ENCODE data around the gene PLEKHN1.
"Not testable (repeated sequence)": the region's sequence is repeated elsewhere in the genome, so short reads cannot be mapped to it uniquely, and the experiment has no call there.

Gene PLEKHN1

DNA sequence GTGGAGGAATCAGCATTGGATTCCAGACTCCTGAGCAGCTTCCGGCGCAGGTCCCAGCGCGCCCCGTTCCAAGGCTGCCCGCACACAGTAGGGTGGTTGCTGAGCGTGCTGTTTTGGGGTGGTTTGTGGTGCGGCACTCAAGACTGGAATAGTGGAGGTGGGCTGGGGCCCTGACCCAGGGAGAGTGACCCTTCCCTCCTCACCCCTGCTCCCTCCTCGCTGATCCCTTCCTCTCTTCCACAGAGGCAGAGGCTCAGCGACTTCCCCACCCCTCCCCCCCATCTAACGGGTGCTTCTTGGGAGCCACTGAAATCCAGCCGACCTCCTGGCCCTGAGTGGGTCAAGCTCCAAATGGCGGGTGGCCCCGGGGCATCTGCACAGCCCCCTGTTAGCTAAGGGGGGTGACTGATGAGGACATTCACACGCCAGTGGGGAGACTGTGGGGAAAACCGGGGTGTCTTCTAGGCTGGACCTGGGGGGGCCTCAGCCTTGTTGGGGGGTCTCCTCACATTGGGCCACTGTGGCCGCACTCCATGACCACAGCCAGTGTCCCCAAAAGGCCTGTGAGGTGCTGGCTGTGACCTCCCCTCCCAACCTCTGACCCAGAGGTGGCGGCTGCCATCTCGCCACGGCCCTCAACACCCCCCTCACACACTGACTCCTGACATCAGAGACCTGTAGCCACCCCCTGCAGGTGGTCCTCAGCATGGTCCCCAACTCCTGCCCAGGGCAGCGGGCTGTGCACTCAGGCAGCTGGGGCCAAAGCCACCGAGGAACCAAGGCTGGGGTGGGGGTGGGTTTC is 37.5 kb downstream of the PLEKHN1 start:
- peaks cover 7% of the 10 kb centered on the region for H3K27me3 ChIP-seq (ENCODE audit: control insufficient read depth, insufficient read depth, low read length)

DNA sequence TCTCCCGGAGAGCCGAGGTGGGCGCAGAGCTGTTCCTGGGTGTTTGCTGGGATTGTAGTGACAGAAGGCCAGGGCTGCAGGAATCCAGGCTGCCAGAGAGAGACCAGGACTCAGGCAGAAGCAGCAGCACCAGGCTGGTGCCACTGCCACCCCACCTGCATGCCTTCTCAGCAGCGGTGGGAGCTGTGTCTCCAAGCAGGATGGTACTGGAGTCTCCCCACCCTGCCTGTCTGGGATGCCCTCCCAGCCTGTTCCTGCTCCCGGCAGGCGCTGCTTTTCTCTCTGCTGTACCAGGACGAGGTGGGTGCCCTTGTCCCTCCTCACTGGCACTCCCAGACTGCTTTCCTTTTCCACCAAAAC is 38.1 kb downstream of the PLEKHN1 start:
- H3K27ac ChIP-seq (ENCODE audit: low read depth, low read length), result no peak overlapping the region
- peaks cover 7% of the 10 kb centered on the region for H3K27me3 ChIP-seq (ENCODE audit: control insufficient read depth, insufficient read depth, low read length)
- no peaks in the 10 kb centered on the region for H3K36me3 ChIP-seq (ENCODE audit: control insufficient read depth, insufficient read depth, low read length)
- no peak overlapping the region for H3K9ac ChIP-seq (ENCODE audit: low read length)
- H3K4me1 ChIP-seq (ENCODE audit: control insufficient read depth, insufficient read depth, low read length), result peaks cover 7% of the 10 kb centered on the region
- H3K4me3 ChIP-seq (ENCODE audit: low read length), result no peak overlapping the region

More for the DNA sequence above, 37.5 kb downstream of the PLEKHN1 start:
- H3K9ac ChIP-seq (ENCODE audit: low read length), result no peak overlapping the region
- H3K4me1 ChIP-seq (ENCODE audit: control insufficient read depth, insufficient read depth, low read length), result peaks cover 7% of the 10 kb centered on the region
- H3K27ac ChIP-seq (ENCODE audit: low read depth, low read length), result no peak overlapping the region
- no peak overlapping the region for H3K4me3 ChIP-seq (ENCODE audit: low read length)
- no peaks in the 10 kb centered on the region for H3K36me3 ChIP-seq (ENCODE audit: control insufficient read depth, insufficient read depth, low read length)

DNA sequence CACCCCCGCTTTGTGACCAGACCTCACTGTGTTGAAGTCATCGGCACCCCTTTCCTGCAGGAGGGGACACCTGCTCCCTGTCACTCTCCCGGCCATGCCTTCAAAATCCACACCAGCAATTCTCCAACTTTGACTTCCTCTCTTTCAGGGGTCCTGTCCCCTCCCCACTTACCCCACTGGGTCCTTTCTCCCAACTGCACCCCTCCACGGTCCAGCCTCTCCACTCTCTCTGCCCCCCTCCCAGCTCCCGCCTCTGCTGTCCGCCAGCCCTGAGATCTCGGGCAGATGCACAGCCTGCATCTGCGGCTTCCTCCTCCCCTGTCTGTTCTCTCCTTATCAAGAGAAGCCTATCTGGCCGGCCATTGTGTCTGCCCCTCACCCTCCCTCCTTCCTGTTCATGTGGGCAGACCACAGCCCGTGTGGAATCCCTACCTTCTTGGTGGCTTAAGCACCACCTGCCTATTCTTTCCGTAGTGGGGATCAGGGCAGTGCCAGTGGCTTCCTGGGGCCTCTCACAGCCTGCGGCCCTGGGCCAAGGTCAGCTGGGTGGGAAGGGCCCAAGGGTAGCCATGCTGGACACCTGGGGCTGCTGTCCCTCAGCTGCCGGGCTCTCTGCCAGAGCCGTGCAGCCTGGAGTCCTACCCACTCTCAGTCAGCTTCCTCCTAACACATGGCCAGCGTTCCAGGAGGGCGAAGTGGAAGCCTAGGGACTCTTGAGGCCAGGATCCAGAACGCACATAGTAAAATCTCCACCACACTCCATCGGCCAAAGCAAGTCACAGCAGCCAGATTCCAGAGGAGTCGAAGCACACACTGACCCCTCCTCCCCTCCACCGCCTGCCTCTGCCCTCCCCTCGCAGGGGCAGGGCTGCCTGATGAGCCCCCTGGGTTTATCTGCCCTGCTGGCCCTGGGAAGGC is 38.8 kb downstream of the PLEKHN1 start:
- Histone ChIP-seq H3K4me3 (ENCODE audit: low read length) (no peak overlapping the region), H3K4me1 (ENCODE audit: control insufficient read depth, insufficient read depth, low read length) (peaks cover 7% of the 10 kb centered on the region), H3K27ac (ENCODE audit: low read depth, low read length) (no peak overlapping the region), H3K9ac (ENCODE audit: low read length) (no peak overlapping the region), H3K27me3 (ENCODE audit: control insufficient read depth, insufficient read depth, low read length) (peaks cover 7% of the 10 kb centered on the region), H3K36me3 (ENCODE audit: control insufficient read depth, insufficient read depth, low read length) (no peaks in the 10 kb centered on the region)

DNA sequence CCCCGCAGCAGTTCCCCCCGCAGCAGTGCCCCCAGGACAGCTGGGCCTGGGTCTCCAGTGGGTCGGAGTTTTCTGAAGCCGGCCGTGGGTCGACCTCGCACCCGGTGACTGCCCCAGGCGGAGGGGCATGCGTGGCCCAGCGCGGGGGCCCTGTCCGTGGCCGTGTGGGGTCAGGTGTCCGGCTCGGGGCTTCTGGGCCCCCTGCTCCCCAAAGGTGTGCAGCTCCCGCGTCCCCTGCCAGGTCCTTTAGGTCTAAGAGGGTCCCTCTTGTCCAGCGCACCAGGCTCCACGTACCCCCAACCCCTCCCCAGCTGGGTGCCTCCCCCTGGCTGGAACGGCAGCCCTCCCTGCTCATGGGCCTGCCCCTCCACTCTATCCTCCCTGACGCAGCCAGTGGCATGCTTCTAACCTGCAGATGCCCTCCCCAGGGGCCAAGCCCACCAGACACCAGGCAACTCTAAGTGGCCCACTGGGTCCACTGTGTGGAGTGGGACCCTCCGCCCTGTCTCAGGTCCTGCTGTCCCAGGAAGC is 39.6 kb downstream of the PLEKHN1 start:
- H3K36me3 ChIP-seq (ENCODE audit: control insufficient read depth, insufficient read depth, low read length), result no peaks in the 10 kb centered on the region
- H3K4me1 ChIP-seq (ENCODE audit: control insufficient read depth, insufficient read depth, low read length), result peaks cover 7% of the 10 kb centered on the region
- peak overlapping the region; percentile 21 for H3K9ac ChIP-seq (ENCODE audit: low read length)
- peaks cover 7% of the 10 kb centered on the region for H3K27me3 ChIP-seq (ENCODE audit: control insufficient read depth, insufficient read depth, low read length)
- H3K4me3 ChIP-seq (ENCODE audit: low read length), result peak overlapping the region; percentile 15
- no peak overlapping the region for H3K27ac ChIP-seq (ENCODE audit: low read depth, low read length)

DNA sequence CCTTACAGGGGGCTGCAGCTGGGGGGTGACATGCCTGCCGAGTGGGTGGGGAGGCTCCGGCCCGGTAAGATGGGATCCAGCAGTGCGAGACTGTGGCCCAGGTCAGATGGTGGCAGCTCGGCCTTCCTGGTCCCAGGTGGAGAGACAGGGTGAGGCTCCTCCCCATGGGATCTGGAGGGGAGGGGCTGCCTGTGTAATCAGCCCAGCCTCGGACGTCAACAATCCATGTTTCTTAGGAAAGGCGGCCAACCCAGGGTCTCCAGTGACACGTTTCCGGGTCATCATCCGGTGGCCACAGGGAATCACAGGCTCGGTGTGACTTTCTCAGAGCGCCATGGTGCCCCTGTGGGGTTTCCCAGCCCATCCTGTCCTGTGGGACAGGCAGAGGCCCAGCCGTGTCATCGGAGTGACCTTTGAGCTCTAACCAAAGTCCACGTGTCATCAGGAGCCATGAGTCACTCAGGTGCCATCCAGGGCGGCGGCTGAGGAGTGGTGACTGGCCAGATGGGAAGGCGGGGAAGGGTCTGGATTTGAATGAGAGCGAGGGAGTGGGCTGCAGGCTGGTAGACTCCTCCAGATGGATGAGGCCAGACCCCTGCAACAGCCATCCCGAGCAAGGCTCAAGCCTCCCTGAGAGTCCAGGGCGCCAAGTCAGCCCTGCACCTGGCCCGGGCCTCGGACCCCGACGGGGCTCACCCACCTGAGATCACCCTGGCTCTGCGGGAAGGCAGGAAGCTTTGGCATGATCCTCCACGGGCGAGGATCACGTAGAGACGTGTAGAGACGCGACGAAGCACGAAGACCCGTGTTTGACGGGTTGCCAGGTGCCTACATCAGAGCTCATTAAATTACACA is 40.2 kb downstream of the PLEKHN1 start:
- Histone ChIP-seq H3K27ac (ENCODE audit: low read depth, low read length) (no peak overlapping the region), H3K9ac (ENCODE audit: low read length) (no peak overlapping the region)

DNA sequence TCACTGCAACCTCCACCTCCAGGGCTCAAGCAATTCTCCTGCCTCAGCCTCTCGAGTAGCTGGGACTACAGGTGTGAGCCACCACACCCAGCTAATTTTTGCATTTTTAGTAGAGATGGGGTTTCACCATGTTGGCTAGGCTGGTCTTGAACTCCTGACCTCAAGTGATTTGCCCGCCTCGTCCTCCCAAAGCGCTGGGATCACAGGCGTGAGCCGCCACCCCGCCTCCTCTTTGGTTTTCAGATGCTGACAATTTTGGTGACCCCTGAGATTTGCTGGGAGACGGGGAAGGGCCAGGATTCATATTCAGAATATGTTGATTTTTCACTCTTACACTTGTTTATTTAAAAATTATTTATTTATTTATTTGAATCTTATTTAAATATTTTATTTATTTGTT is 43.8 kb downstream of the PLEKHN1 start:
- H3K27me3 ChIP-seq (ENCODE audit: control insufficient read depth, insufficient read depth, low read length); H3K27ac ChIP-seq (ENCODE audit: low read depth, low read length); H3K36me3 ChIP-seq (ENCODE audit: control insufficient read depth, insufficient read depth, low read length); H3K4me3 ChIP-seq (ENCODE audit: low read length); H3K4me1 ChIP-seq (ENCODE audit: control insufficient read depth, insufficient read depth, low read length); H3K9ac ChIP-seq (ENCODE audit: low read length): not testable (repeated sequence)

More for the DNA sequence above, 40.2 kb downstream of the PLEKHN1 start:
- Histone ChIP-seq H3K27me3 (ENCODE audit: control insufficient read depth, insufficient read depth, low read length) (peaks cover 7% of the 10 kb centered on the region), H3K4me1 (ENCODE audit: control insufficient read depth, insufficient read depth, low read length) (peaks cover 7% of the 10 kb centered on the region), H3K4me3 (ENCODE audit: low read length) (peak overlapping the region; percentile 15), H3K36me3 (ENCODE audit: control insufficient read depth, insufficient read depth, low read length) (no peaks in the 10 kb centered on the region)

DNA sequence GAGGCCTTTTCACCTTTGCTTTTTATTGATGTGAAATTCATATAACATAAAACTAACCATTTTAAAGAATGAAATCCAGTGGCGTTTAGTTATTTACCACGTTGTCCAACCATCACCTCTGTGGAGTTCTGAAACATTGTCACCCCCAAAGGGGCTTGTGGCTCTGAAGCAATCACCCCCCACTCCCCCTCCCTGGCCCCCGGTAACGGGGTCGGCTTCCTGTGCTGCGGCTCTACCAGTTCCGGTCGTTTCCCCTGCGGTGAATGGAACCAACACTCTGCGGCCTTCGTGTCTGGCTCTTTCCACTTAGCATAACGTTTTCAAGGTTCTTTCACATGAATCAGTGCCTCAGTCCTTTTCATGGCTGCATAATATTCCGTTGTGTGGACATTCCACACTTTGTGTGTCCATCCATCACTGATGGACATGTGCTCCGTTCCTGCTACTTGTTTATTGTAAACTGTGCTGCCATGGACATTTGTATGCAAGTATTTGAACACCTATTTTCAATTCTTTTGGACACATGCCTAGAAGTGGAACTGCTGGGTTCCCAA is 45.2 kb downstream of the PLEKHN1 start:
- no peaks in the 10 kb centered on the region for H3K27me3 ChIP-seq (ENCODE audit: control insufficient read depth, insufficient read depth, low read length)
- H3K4me1 ChIP-seq (ENCODE audit: control insufficient read depth, insufficient read depth, low read length), result no peaks in the 10 kb centered on the region
- H3K36me3 ChIP-seq (ENCODE audit: control insufficient read depth, insufficient read depth, low read length), result no peaks in the 10 kb centered on the region
- no peak overlapping the region for H3K4me3 ChIP-seq (ENCODE audit: low read length)
- H3K27ac ChIP-seq (ENCODE audit: low read depth, low read length), result no peak overlapping the region
- H3K9ac ChIP-seq (ENCODE audit: low read length), result no peak overlapping the region

DNA sequence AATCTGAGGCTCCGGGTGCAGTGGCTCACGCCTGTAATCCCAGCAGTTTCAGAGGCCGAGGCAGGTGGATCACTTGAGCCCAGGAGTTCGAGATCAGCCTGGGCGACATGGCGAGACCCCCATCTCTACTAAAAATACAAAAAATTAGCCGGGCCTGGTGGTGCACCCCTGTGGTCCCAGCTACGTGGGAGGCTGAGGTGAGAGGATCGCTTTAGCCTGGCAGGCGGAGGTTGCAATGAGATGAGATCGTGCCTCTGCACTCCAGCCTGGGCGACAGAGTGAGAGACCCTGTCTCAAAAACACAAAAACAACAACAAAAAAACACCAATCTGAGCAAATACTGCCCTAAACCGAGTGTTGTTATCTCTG is 46.4 kb downstream of the PLEKHN1 start:
- Histone ChIP-seq H3K4me3 (ENCODE audit: low read length) (peak overlapping the region; percentile 97), H3K27ac (ENCODE audit: low read depth, low read length) (peak overlapping the region; percentile 85)
- H3K36me3 ChIP-seq (ENCODE audit: control insufficient read depth, insufficient read depth, low read length); H3K27me3 ChIP-seq (ENCODE audit: control insufficient read depth, insufficient read depth, low read length); H3K4me1 ChIP-seq (ENCODE audit: control insufficient read depth, insufficient read depth, low read length); H3K9ac ChIP-seq (ENCODE audit: low read length): not testable (repeated sequence)

DNA sequence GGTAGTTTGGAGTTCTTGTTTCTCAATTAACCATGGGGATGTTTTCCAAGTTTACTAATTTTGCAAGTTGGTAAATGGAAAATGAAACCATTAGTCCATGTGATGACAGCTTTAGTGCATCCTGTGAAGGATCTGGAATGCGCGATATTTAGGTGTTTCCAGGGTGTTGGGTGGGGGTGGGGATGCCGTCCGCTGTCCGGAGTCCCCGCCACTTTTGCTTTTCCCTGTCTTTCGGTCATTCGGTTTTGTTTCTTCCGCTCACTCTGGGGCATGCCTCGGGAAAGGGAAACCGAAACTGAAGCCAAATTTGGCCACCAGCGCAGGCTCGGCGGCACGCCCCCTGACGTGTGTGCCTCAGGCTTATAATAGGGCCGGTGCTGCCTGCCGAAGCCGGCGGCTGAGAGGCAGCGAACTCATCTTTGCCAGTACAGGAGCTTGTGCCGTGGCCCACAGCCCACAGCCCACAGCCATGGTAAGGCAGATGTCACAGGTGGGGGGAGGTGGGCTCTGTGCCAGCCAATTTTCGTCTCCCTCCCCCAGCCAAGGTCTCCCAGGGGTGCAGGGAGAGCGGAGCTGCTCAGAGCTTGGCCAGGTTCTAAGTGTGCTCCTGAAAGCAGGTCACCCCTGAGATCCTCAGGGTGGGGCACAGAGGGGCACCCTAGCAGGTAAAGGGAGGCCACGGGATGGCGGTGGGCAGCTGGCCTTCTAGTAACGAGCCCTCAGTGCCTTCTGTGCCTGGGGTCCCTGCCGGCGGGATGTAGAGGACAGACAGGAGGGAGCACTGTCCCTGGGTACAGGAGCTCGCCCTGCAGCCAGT is 47.0 kb downstream of the PLEKHN1 start, which contains the start of gene ISG15:
Gene ISG15, plus strand, starts transcription at position 393 of the 817 bp plus-strand sequence. Its CDS starts 77 bp downstream, at position 470.
- H3K27ac ChIP-seq (ENCODE audit: low read depth, low read length), result peak within 1 kb of the TSS; percentile 85
- no peaks in the 10 kb centered on the region for H3K27me3 ChIP-seq (ENCODE audit: control insufficient read depth, insufficient read depth, low read length)
- H3K9ac ChIP-seq (ENCODE audit: low read length), result peak within 1 kb of the TSS; percentile 77
- no peaks in the 10 kb centered on the region for H3K36me3 ChIP-seq (ENCODE audit: control insufficient read depth, insufficient read depth, low read length)
- peak within 1 kb of the TSS; percentile 97 for H3K4me3 ChIP-seq (ENCODE audit: low read length)
- no peaks in the 10 kb centered on the region for H3K4me1 ChIP-seq (ENCODE audit: control insufficient read depth, insufficient read depth, low read length)

DNA sequence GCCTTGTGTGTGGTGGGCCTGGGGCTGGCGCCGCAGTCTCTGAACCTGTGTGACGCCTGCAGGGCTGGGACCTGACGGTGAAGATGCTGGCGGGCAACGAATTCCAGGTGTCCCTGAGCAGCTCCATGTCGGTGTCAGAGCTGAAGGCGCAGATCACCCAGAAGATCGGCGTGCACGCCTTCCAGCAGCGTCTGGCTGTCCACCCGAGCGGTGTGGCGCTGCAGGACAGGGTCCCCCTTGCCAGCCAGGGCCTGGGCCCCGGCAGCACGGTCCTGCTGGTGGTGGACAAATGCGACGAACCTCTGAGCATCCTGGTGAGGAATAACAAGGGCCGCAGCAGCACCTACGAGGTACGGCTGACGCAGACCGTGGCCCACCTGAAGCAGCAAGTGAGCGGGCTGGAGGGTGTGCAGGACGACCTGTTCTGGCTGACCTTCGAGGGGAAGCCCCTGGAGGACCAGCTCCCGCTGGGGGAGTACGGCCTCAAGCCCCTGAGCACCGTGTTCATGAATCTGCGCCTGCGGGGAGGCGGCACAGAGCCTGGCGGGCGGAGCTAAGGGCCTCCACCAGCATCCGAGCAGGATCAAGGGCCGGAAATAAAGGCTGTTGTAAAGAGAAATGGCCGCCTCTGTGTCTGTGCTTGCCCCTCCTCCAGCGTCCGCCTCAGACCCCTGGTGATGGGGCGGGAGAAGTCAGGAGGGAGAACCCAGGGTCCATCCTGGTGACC is 47.8 kb downstream of the PLEKHN1 start:
- Histone ChIP-seq H3K27me3 (ENCODE audit: control insufficient read depth, insufficient read depth, low read length) (no peaks in the 10 kb centered on the region), H3K9ac (ENCODE audit: low read length) (peak overlapping the region; percentile 58), H3K4me3 (ENCODE audit: low read length) (peak overlapping the region; percentile 97), H3K27ac (ENCODE audit: low read depth, low read length) (peak overlapping the region; percentile 85), H3K36me3 (ENCODE audit: control insufficient read depth, insufficient read depth, low read length) (no peaks in the 10 kb centered on the region), H3K4me1 (ENCODE audit: control insufficient read depth, insufficient read depth, low read length) (no peaks in the 10 kb centered on the region)
